Fibroblast of skin of right quadriceps (primary cell): ENCODE results near the gene CDH11.

Source experiments
- DNase-seq: peaks from one replicate; pipeline ENCODE4 v3.0.0-alpha.2; 2013

CDH11 gene

DNA sequence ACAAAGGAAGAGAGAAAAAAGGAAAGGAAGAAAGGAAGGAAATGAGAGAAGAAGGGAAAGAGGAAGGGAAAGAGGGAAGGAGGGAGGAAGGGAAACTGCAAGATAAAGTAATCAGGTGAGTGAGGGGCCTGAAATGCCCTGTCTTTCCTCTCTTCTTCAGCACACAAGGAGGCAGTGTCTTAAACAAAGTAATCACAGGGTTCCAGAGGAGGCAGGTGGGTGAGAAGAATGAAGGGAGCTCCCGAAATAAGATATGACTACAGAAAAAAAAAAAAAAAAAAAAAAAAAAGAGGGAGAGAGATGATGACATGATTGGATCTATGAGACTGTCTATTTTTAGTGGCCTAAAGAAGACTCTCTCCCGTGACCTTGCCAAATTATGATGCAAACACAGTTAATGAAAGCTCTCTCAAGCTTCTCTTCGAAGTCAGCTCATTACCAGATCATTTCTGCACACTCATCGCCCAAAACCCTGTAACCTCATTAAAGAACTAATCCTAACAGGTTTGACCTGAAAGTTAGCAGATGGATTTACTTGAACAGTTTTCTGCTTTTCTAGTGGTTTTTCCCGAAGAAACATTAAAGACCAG, 53.6 kb downstream of the CDH11 start:
- peak; percentile 85 for DNase-seq

DNA sequence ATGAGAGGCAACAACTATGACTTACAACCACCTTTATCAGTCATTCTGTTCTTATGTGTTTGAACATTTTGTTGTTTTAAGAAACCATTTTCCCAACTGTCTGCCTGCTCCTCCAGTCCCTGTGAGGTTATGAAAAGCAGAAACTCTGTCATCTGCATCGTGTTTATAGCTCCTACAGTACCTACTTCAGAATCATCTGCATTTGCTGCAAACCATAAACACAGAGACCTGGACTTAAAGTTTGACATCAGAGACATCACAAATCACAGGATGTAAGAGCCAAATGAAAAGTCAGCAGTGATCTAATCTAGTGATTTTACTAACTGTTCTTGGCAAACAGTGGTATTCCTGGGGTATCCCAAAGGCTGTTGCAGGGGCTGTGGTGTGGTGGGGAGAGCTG, 55.2 kb downstream of the CDH11 start:
- no peak for DNase-seq

GRCh38 chr16:65065031-65065430, 56.8 kb downstream of the CDH11 start:
- DNase-seq = no peak

- no peak for DNase-seq
Measured at GRCh38 chr16:65064131-65064530, 57.7 kb downstream of the CDH11 start.

DNA sequence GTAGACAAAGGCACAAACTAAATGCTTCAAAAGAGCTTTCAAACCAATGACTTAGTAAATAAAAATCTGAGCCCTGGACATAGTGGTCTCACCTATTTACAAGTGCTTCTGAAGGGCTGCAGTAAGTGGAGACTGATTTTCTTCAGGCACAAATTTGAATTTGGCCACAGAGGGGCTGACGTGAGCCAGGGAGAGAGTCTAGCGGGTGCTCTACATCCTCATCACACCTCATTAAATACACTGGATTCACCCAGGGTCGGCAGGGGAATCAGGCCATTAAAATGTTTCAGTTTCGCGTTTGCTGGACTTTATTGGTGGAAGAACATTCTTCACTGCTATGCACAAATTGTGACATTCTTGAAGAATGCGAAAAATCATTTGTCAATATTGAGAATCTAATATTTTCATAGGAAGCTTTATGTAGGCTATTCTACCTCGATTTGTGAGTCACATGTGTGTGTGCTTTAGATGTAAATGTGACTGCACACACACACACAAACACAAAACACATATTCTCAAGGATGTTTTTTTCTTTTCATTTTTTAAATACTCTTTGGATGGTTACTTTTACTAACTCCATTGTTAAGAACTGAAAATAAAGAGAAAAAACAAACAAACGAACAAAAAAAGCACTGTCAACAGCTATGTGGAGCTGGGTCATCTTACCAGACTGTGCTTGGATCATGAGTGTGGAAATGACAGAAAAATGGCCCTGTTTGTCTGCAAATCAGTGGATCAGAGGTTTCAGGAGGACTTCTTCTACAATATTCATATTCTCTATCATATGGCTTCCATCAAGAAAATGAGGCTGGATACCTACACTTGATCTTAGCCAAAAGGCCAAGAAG, 58.9 kb downstream of the CDH11 start:
- DNase-seq = no peak

GRCh38 chr16:65061935-65062518, 59.8 kb downstream of the CDH11 start:
- DNase-seq = no peak

DNA sequence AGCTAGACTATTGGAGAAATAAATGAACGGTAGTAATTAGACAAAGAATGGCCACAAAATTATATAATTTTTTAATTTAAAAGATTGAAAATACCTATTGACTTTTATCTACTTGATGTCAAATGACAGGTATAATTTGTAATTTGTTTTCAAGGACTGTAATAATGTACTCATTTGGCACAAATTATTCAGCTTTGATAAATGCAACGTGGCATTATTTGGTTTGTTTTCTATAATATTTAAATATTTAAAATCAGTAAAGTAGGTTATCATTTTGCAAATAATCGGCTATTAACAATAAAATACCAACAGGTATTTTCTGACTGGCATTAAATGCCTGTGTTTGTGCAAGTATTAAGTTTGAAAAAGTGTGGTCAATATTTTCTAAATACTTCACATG, 60.6 kb downstream of the CDH11 start:
- DNase-seq = no peak

GRCh38 chr16:65059406-65059980, 62.4 kb downstream of the CDH11 start:
- no peak for DNase-seq

- no peak for DNase-seq
Measured at GRCh38 chr16:65057184-65057583, 64.7 kb downstream of the CDH11 start.

- no peak for DNase-seq
Measured at GRCh38 chr16:65054457-65054856, 67.4 kb downstream of the CDH11 start.

DNA sequence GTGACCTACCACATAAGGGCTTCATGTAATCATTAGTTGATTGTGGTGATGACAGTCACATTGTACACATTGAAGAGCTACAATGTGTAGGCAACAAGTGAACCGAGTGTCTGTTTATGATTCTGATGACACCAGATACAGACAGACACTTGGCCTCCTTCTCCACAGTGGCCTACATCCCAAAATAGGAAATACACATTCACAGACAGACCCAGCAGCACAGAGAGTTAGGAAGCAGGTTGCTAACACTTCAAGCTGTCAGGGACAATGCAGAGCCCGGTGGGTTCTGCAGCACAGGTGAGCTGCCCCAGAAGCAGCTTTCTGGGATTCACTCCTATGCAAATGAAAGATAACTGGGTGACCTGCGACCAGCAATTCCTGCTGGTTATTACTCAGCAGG, 72.2 kb downstream of the CDH11 start:
- no peak for DNase-seq

GRCh38 chr16:65045961-65046360, 75.9 kb downstream of the CDH11 start:
- no peak for DNase-seq

- DNase-seq = peak; percentile 87
Measured at GRCh38 chr16:65044873-65045272, 77.0 kb downstream of the CDH11 start.

- no peak for DNase-seq
Measured at GRCh38 chr16:65044026-65044425, 77.8 kb downstream of the CDH11 start.

DNA sequence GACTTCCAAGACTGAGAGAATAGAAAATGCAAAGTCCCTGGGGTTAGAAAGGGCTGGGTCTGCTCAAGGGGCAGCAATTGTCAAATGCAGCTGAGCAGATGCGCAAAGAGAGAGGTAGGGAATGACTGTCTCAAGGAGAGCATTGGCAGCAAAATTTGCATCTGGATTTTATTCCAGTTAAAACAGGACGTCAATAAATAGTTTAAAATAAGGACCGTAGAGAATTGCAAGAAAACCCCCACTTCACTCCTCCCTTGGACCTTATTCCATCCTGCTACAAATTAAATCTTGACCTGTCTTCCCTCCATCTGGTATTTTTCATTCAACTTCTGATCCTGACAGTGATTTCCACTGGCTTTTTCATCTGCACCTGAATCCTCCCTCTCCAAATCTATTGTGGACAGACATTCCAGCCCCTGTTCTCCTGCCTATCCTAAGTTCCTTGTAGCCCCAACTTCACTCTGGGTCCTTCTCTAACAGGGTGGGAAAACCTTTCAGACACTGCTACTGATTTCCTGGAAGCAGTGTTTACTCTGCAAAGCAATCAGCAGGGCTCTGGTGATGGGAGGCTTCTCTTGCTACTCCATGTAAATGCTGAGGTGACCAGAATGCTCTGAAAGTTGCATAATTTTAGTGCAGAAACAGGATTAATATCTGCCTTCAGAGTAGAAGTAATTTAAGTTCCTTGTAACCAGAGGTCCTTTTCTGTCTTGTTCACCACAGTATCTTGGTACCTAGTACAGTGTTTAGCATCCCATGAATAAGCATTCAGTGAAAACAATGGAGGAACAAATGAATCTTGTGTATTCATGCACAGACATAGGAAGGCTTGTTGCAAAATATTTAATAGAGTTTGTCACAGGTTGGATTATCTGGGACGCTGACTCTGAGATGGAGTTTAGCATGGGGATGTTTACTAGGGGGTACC, 79.2 kb downstream of the CDH11 start:
- no peak for DNase-seq

DNA sequence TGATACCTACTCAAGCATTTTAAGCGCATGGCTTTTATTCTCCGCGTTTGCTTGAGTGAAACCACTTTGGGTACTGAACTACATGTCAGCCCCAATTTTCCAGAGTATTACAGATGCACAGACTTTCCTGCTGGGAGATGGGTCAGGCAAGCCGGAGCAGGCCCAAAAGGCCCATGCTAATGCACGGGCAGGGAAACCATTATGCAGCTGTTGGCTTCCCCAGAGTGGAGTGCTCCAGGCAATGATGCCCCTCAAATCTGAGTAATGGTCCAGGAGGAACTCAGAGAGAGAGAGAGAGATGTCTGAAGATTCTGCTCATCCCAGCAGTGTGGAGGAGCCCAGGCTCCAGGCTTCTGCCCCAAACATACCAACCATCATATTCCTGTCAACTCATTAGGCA, 80.2 kb downstream of the CDH11 start:
- no peak for DNase-seq

- DNase-seq = no peak
Measured at GRCh38 chr16:65038100-65038499, 83.8 kb downstream of the CDH11 start.

DNA sequence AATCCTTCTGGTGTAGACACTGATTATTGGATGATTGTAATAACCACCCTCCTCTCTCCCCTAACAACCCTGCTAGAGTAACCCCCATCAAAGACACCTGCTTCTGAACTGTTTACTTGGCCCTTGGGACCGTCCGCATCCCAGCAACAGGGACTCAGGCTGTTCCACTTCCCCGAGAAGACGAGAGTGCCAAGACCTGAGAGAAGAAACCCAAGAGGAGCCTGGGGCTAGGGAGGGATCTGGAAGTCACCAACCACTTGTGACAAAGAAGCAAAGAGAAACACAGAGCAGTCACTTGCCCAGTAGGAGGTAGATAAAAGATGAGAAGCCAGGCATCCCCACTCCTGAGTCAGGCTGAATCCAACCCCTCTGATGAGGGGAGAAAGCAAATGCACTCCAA, 84.3 kb downstream of the CDH11 start:
- no peak for DNase-seq

GRCh38 chr16:65034915-65035314, 86.9 kb downstream of the CDH11 start:
- DNase-seq = no peak

GRCh38 chr16:65032387-65032786, 89.5 kb downstream of the CDH11 start:
- peak; percentile 51 for DNase-seq

- peak; percentile 31 for DNase-seq
Measured at GRCh38 chr16:65024767-65025178, 97.1 kb downstream of the CDH11 start.

GRCh38 chr16:65023802-65024201, 98.1 kb downstream of the CDH11 start:
- DNase-seq = no peak
